GM21526 (cell line): ENCODE data around the gene ANXA2R.
A peak's percentile ranks its signal among the peaks of the same experiment; 100 is the strongest.
"Not testable (repeated sequence)": the region's sequence is repeated elsewhere in the genome, so short reads cannot be mapped to it uniquely, and the experiment has no call there.

Experiments
- ATAC-seq: cut with Tn5 transposase; IDR thresholded peaks from one replicate; pipeline ENCODE4 v1.9.1; 2021; ENCODE audit warnings: moderate library complexity; ENCODE audit not compliant: unreplicated experiment, low FRiP score

Gene ANXA2R

DNA sequence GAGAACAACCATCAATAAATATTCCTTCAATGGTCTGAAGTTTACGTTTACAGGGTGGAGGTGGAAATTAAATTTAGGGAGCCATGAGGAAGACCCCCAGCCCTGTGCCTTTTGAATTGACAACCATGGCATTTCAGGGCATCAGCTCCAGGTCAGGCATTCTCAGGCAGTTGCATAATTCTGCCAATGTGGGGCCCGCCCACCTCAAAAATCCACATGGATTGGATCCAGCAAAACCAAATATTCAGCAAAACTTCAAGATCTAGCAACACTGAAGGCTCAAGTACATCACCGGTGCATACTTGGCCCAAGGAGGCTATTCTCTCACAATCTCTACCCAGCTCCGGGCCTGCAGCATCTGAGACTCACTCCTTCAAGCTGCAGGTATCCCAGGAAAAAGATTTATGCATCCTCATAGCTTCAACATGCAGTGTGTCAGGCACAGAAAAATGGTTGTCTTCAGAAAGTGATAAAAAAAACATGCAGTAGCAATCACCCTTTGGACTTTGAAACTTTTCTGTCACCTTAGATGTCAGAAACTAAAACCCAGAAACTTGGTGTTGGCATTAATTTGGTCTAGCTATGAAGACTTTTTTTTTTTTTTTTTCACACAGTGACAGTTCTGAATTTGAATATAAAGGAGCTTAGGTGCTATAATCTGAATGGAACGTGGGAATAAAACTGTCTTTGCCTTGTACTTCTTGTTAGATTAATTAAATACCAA lies 21.4 kb upstream of the ANXA2R start:
- no peak for ATAC-seq

DNA sequence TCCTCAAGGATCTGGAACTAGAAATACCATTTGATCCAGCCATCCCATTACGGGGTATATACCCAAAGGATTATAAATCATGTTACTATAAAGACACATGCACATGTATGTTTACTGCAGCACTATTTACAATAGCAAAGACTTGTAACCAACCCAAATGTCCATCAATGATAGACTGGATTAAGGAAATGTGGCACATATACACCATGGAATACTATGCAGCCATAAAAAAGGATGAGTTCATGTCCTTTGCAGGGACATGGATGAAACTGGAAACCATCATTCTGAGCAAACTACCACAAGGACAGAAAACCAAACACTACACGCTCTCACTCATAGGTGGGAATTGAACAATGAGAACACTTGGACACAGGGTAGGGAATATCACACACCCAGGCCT lies 19.9 kb upstream of the ANXA2R start:
- not testable (repeated sequence) for ATAC-seq

DNA sequence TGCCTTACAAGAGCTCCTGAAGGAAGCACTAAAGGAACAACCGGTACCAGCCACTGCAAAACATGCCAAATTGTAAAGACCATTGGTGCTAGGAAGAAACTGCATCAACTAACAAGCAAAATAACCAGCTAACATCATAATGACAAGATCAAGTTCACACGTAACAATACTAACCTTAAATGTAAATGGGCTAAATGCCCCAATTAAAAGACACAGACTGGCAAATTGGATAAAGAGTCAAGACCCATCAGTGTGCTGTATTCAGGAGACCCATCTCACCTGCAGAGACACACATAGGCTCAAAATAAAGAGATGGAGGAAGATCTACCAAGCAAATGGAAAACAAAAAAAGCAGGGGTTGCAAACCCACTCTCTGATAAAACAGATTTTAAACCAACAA lies 15.0 kb upstream of the ANXA2R start:
- not testable (repeated sequence) for ATAC-seq

DNA sequence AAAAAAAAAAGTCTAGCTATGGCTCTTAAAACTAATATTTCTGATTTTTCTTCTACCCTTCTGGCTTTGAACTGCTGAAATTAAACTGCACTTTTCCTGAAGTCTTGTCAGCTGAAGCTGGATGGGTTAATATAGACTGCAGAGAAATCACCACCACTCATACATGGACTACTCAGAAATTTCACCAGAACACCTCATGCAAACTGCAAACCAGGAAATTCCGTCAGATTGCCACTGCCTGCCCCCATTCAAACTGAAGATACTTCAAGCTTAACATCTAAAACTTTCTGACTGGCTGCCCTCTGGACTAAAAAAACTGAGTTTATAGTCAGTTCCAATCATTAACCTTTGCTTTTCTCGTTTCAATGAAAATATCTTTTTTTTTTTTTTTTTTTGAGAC lies 11.6 kb upstream of the ANXA2R start:
- ATAC-seq = no peak

DNA sequence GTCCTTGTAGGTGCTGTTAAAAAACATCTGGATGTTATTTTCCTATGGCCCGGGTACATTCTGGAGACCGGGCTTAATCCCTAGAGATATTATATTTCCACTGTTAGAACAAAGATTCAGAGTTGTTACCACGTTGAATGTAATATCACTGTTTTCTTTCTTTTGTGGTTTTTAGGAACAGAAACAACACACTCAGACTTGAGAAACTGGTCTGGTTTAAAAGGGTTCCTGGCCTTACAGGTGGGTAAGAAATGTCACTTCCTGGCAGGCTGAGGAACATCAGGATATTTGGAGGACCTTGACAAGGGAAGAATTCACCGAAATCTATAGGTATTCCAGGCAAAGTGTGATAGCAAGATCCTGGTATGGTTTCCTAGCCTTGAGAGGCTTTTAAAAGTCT lies 10.3 kb upstream of the ANXA2R start:
- ATAC-seq = no peak

DNA sequence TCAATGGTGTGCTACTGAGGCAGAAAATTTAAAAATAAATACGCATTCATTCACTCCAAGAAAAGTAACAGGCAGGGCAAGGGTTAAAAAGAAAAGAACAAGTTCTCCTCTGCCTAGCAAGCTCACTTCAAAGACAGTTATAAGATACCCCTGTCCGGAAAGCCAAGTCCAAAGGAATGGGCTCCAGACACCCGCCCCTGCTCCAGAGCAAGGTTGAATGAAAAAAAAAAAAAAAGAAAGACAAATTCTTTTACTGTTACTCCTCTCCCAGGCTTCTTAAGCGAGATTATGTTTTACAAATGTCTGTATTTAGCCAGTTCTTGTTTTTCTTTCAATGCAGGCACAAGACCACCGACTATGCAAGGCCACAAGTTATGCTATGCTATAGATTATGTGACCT lies 9.1 kb upstream of the ANXA2R start:
- ATAC-seq = no peak

DNA sequence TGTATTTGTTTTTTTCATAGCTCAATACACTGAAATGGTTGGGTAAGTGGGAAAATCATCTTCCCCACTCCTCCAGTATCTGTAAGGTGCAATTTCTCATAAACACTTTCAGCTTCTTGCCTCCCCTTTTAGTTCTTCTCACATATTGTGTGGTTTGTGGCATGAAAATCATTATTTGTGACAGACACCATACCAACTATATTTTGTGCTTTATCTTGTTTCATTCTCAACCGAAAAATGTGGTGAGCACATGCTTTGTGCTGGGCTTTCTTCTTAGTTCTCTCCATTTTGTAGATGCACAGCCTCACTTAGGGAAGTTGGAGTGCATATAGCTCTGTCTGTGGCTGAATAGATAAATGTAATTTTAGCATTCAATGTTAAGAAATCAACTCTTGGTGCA lies 6.4 kb upstream of the ANXA2R start:
- no peak for ATAC-seq

DNA sequence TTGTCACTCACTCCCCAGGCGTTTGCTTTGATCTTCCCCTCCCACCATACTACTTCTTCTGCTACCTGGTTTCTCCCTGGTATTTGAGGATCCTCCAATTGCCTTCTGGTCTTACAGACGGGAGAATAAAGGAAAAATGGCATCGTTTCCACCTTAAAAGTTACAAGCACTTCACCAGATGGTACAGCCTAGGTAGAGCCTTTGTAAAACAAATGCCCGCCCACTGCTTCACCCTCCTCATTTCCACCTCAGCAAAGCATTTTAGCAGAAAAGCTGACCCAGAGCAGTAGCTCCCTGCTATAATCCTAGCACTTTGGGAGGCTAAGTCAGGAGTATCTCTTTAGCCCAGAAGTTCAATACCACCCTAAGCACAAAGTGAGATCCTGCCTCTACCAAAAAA lies 5.1 kb upstream of the ANXA2R start:
- no peak for ATAC-seq

DNA sequence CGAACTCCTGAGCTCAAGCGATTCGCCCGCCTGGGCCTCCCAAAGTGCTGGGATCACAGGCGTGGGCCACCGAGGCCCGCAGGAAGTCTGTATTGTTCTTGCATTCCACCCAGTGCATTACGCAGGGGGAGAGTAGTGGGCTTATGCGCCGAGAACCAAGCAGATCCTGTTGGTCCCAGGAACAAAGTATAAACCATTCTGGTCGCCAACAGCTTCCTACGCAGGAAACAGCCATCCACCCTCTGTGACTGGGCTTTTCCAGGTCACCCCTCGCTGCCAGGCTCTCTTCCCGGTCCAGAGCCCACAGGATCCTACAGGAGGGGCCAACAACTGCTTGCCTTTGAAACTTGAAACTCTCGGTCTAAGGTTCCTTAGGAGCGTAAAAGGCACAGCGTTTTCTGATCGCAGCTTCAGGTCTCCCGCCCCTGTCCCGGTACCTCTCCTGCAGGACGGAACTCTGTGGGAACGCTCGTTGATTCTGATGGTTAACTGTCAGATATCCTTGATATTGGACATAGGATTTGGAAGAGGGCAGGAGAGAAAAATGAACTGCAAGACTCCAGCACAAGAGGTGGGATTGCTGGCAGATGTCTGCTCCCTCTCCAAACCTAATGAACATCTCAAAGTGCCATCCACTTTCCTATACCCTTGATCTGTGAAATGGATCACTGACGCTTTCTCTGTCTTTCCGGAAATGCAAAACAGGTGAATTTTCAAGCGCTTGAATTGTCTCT lies 4.2 kb upstream of the ANXA2R start:
- no peak for ATAC-seq

DNA sequence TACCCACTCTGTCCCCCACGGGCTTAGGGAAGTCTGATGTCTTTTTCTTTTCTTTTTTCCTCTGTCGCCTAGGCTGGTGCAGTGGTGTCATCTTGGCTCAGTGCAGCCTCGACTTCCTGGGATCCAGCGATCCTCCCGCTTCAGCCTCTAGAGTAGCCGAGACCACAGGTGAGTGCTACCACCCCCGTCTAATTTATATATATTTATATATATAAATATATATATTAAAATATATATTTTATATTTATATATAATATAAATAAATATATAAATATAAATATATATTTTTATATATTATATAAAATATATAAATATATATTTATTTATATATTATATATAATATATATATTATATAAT lies 3.3 kb upstream of the ANXA2R start:
- ATAC-seq = no peak

DNA sequence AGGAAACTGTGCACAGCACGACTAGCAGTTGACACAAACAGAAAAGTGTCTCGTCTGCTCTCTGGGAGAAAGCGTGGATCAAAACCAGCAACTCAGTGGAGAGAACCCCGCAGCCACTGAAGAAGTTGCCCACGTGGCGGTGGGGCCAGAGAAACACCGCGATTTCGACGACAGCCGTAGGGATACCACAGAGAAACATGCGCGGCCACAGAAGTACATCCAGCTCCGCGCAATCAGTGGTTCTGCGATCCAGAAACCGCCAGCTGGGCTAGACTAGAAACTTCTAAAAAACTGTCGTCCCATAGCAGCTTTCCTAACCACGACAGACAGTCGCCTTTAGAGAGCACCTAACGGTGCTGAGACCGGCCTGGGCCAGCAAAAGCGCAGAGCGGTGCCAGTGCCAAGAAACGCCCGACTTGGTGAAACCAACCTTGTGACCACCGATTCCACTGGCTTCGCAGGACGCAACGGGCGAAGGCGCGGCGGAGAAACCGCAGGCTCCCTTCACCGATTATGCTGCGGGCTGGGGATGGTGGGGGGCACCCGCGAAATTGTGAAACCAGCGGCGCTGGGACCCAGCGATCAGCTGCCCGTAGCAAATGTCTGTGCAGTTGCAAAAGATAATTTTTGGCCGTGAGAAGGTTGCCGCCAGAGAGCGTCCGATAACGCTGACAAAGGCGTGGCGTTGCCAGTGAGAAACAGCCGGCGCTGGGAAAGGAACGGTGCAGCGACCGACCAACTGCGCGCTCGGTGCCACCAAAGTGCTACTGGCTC lies 2.7 kb upstream of the ANXA2R start:
- ATAC-seq = peak; percentile 21

DNA sequence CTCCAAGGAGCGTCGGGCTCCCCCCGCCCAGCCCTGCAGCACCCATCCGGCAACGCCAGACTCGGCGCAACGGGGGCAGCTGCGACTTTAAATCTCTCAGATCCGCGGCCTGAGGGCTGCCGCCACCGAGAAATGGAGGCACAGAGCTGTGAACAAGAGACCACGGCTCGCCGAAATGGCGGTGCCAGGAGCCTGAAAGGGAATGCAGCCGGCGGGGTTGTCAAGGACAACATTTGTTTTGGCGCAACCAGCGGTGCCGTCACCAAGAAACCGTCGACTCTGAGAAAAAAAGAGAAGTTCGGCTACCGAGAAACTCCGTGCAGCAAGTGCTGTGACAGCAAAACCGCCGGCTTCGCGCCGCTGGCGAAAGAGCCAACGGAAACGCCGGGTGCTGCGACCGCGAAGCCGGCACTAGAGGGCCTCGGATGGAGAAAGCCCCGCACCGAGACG lies 2.1 kb upstream of the ANXA2R start:
- peak; percentile 25 for ATAC-seq

DNA sequence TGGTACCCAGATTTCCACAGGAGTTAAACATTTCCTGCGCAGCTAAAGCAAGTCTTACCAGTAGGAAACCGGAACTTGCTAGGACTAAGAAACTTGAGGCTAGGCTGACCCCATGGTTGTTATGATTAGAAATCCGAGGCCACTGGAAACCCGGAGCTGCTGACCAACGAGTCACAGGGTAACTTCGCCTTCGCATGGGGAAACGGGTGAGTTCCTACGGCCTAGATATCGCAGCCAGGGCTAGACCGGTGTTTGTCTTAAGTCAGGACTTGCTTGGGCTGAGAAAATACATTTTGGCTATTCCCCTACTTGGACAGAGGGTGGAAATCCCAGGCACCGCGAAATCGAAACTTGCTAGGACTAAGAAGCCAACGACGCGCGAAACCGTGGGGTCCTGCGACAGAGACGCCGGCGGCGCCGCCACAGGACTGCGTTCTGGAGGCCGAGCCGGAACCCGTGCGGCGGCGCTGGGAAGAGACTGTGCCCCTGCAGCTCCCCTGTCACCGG lies 1.6 kb upstream of the ANXA2R start:
- peak; percentile 12 for ATAC-seq

DNA sequence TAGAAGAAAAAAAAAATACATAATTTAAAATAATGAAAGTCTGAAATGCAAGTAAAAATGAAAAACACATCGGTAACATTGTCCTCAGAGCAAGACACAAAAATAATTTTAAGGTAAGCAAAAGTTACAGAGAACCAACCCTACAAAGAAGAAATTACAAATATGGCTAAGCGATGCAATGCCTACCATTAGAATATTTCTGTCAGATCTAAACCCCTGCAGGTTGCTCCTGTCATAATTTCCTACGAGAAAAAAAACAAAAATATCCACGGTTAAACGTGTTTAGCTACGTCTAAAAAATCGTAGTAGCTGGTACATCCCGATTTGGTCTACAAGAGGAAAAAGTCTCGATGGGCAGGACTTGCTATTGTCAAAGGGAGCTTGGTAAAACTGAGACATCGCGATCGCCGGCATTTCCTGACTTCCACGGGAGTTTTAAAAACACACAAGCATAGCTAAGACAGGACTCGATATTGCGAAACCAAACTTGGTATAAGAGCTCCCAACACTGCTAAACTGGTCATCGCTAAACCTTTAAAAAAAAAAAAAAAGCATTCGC lies 1.1 kb upstream of the ANXA2R start:
- no peak for ATAC-seq

DNA sequence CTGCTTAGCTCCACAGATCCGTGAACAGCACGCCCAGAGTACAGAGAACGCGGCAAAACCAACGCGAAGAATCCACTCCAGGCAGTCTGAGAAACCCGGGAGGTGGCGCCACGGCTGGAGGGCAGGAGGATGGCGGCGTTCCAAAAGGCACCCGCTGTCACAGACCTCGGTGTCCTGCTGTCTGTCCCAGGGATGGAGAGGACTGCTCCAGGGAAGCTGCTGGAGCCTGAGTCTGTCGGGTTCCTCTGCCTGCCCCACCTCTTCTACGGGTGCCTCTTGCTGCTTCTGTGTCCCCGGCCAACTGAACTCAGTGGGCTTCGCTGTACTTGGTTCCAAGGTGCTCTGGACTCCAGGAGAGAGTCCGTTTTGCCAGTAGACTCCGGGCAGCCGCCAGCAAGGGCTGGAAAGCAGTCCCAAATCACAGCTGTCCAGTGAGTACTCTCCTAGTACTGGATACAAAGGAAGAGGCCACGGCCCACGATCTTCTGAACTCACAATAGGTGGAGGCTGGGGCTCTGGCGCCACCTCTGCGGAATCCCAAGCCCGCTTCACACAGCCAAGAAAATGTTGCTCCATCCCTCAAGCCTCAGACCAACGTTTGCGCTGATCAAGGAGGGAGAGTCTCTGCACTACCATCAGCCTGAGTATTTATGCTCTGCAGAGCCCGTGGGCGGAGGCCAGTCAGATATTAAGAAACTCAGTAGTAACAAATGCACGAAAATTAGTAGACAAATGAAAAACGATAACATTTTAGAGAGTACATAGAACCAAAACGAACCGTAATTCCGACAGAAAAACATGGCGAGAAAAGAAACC lies 440 bp downstream of the ANXA2R start:
- no peak for ATAC-seq

DNA sequence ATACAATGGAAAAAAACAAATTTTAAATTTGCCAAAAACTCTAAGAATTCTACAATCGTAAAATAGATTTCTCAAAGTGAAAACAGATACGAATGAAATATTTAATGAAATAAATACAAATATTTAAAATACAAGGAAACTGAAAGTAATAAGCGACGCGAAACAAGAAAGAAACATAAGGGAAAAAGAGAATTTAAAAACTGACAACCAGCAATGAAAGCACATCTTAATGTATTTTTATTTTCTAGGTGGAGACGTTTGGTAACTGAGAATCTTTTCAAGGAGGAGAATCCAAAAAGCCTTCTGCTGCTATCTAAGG lies 1.0 kb downstream of the ANXA2R start:
- ATAC-seq = no peak

DNA sequence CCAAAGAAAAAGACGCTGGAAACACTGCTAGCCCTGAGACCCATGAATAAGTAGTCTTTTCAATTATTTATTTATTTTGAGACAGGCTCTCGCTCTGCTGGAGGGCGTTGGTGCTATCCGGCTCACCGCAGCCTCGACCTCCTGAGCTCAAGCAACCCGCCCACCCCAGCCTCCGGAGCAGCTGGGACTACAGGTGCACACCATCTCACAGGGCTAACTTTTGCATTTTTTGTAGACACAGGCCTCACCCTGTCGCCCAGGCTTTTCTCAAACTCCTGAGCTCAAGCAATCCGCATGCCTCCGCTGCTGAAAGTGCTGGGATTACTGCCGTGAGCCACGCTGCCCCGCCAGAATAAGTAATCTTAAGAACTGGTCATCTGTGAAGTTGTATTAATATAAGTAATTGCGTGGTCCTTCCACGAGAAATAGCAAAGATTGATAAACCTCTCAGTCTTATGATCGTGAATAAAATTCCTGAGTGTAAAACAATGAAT lies 1.6 kb downstream of the ANXA2R start:
- ATAC-seq = no peak

DNA sequence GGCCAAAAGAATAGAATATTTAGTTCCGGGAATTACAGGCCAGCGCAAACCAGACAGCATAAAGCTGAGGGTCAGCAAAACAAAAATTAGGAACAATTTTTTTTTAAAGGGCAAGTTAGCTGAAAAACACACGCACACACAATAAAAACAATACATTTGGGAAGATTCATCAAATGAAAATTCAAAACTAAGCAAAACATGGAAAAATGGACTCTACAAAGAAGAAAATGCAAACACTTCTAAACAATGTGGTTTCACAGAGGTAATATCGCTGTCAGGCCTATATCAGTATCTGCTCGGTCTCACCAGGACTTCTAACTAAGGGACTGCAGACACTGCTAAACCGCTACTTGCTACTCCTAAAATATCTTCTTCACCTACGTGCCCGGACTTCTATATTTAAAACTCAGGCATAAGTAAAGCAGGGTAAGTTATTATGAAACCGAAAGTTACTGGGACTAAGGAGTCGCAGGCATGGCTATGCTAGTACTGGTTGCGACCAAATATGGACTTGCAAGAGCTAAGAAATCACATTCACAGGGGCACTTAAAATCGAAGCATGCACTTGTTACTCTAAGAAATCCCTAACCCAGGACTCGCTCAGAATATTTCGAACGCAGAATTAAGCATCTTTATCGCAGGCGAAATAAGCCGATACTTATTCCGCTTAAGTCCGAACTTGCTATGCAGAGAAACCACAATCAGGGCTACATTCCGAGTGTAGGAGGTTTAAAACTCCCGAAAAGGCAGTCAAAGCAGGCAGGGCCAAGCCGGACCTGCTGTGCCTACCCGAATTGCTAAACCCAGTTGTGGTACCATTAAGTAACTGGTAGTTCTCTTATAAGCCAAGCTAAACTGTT lies 2.3 kb downstream of the ANXA2R start:
- ATAC-seq = no peak
